T follicular helper cell (primary cell): ENCODE data around the gene CDH5.
"Not testable (repeated sequence)": the region's sequence is repeated elsewhere in the genome, so short reads cannot be mapped to it uniquely, and the experiment has no call there.

Experiments
- DNase-seq: peaks from one replicate; pipeline ENCODE4 v3.0.0-alpha.2; 2020; ENCODE audit warnings: low read depth

Gene CDH5

DNA sequence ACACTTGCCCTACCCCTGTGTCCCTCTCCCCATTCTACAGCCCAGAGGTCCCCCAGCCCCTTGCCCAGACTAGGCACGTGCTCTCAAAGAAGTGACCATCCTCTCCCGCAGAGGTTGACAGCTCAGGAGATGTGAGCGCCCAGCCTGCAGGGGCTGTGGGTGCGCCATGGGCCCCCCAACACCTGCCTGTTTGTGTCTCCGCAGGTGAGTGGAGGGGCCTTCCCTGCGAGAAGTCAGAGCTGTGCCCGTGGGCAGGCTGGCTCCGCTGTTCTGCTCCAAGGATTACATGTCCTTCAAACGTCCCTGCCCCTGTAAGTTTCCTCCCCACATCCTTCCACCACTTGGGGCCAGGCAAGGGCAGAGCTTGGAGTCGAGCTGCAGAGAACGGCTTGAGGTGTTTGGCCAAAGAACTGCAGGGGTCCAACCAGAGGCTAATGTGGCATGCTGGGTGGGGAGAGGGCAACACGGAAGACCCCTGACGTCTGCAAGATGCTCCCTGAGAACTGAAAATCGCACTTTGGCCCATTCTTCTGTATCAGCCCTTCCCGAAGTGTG, 71.0 kb downstream of the CDH5 start:
- no peak for DNase-seq

DNA sequence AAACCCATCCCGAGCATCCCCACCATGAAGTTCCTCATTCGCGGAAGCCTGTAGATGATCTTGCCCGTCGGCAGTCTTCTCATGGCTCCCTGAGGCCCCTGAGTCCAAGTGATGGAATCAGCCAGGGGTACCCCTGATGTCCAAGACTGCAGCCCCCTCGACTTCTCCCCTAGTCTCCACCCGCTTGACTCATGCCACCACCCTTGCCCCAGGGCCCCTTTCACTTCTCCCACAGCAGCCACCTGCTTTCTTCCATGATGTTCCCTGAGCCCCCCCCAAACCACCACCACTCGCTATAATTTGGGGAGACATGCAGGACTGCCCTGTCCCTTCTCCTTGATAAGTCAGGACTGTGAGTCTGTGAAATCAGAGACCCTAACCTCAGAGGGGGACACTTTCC, 72.0 kb downstream of the CDH5 start:
- DNase-seq, result no peak

DNA sequence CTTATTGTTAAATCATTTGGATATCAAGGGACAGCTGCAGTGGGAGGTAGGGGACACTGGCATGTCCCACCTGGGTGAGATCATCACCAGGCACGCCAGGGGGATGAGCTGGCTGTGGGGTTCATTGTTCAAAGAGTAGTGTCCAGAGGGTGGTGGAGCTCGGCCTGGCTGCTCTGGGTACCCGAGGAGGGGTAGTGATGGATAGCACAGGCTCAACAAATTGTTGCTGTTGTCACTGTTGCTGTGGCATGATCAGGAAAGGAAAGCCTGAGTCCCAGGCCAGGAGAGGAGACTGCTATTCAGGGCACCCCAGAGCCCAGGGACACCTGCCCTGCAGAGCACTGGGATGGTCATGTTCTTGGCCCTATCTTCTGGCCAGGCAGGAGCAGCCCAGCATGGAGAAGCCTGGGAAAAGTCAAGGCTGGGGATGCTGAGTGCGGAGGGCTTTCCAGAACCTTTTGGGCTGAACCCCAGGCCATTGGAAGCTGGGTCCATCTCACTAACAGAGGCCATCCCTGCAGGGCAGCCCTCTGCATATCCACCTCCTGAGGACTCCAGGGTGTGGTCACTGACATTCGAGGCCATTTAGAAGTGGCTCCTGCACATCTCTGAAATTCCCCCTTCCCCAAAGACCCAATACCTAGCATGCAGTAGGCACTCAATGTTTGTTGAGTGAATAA, 72.7 kb downstream of the CDH5 start:
- DNase-seq, result no peak

DNA sequence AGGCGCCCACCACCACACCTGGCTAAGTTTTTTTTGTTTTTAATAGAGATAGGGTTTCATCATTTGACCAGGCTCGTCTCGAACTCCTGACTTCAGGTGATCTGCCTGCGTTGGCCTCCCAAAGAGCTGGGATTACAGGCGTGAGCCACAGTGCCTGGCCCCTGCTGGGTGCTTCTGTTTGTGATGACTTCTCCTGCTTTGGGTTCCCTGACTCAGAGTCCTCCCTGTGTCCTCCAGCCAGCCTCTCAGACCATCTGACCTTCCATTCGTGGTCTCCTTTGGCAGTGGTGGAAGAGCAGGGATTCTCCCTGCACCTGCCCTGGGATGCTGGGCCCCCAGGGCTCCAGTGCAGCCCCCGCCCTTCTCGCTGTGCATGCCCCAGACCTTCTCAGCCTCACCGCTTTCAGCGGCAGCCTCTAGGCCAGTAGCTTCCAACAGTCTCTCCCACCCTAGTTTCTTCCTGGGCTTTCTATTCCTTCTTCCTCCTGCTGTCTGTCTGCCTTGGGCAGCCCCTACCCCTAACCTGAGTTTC, 73.8 kb downstream of the CDH5 start:
- DNase-seq, result no peak

DNA sequence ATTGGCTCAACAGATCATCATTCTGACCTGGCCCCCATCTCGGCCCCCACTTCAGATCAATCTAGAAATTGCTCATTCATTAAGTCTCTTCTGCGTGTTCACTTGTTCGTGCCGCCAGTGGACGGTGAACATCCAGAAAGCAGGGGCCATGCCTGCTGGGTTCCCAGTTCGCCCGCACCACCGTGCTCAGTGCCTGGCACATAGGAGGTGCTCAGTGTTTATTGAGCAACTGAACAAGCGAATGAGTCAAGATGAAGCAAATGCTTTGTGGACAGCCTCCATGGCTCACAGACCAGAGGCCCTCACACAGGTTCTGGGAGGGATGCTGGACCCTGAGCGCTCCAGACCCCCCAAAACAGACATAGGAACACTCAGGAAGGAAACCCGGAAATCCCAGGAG, 74.5 kb downstream of the CDH5 start:
- no peak for DNase-seq

DNA sequence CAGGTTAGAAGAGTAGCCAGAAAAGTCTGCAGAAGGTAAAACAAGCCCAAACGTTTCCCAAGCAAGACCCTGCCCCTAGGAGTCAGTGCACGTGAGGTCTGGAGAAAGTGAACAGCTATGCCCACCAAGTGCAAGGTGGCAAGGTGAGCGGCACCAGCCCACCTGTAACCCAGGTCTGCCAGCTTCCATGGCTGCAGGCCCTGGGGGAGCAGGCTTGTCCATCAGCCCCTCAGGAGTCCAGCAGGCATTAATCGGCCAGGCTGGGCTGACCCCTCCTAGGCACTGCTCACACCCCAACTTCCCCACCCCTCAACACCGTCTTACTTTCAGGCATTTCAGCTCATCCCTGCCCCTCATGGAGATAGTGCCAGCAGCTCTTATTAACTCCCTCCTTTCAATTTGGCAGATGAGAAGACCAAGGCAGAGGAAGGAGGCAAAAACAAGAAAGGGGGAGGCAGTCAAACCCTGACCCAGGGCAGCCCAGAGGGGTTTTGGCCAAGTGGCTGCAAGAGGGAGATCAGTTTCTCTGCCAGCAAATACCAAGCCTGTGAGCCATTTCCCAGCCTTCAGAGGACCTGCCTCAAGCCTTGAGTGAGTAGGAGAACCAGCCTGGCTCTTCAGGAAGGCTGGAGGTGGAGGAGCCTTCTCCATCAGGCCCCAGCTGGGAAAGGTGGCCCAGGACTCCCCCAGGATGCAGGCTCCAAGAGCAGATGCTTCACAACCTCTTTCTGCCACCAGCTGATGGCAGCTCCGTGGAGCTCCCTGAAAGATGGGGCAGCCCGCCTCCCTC, 75.3 kb downstream of the CDH5 start:
- no peak for DNase-seq

GRCh38 chr16:66442502-66443268, 76.2 kb downstream of the CDH5 start:
- DNase-seq, result no peak

- DNase-seq, result no peak
Observed at GRCh38 chr16:66443269-66443652, 76.8 kb downstream of the CDH5 start.

DNA sequence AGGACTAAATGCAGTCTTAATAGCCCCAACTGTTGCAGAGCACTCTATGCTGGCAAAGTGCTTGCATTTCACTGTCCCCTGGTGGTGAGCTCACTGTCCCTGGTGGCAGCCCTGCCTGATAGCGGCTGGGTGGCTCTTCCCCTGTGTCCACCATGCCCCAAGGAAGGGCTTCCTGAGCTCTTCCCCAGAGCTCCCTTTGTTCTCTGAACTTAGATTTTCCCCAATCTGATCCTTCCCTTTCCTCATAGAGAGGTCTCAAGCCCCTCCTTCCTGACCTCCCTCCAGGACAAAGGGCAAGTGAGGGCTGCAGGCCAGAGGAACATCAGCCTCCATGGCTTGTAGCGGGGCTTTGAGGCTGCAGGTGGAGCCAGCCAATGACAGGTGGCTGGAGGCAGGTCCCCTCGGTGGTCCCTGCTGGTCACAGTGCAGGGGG, 77.6 kb downstream of the CDH5 start:
- DNase-seq, result no peak

DNA sequence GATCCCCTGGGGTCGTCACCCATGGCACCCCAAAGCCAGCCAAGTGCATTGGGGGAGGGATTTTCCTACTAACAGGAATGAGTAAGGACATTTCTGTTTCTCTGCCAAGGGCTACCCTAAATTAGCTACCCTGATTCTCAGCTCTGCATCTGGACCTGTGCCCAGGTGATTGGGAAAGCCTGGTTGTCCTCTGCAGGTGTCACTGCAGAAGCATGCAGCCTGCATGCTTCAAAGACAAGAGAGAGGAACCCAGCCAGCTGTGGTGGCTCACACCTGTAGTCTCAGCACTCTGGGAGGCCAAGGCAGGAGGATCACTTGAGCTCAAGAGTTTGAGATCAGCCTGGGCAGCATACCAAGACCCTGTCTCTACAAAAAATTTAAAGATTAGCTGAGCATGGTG, 80.2 kb downstream of the CDH5 start:
- DNase-seq, result no peak

GRCh38 chr16:66447491-66447890, 81.0 kb downstream of the CDH5 start:
- DNase-seq, result no peak

- DNase-seq, result no peak
Observed at GRCh38 chr16:66451548-66451947, 85.1 kb downstream of the CDH5 start.

- not testable (repeated sequence) for DNase-seq
Observed at GRCh38 chr16:66453230-66453629, 86.7 kb downstream of the CDH5 start.
